HG02840 (cell line): ENCODE measurements around the gene TBCK.
"Not testable (repeated sequence)": the region's sequence is repeated elsewhere in the genome, so short reads cannot be mapped to it uniquely, and the experiment has no call there.

Source experiments
- ATAC-seq: cut with Tn5 transposase; IDR thresholded peaks from one replicate; pipeline ENCODE4 v1.9.1; 2021; ENCODE audit warnings: mild to moderate bottlenecking, moderate library complexity, moderate number of reproducible peaks; ENCODE audit not compliant: unreplicated experiment, low FRiP score

The TBCK gene

GRCh38 chr4:106140601-106141000, 175.4 kb downstream of the TBCK start:
- ATAC-seq: no peak

- ATAC-seq: no peak
Measured at GRCh38 chr4:106136777-106137331, 179.2 kb downstream of the TBCK start.

GRCh38 chr4:106132045-106132444, 184.0 kb downstream of the TBCK start:
- no peak for ATAC-seq

- no peak for ATAC-seq
Measured at GRCh38 chr4:106126062-106126461, 189.9 kb downstream of the TBCK start.

GRCh38 chr4:106119949-106120555, 196.0 kb downstream of the TBCK start:
- not testable (repeated sequence) for ATAC-seq

GRCh38 chr4:106116025-106116424, 200.0 kb downstream of the TBCK start:
- ATAC-seq: no peak

GRCh38 chr4:106114270-106114669, 201.7 kb downstream of the TBCK start:
- ATAC-seq: no peak

GRCh38 chr4:106111778-106112469, 204.1 kb downstream of the TBCK start:
- ATAC-seq: not testable (repeated sequence)

- no peak for ATAC-seq
Measured at GRCh38 chr4:106109929-106110328, 206.1 kb downstream of the TBCK start.

- ATAC-seq: no peak
Measured at GRCh38 chr4:106105697-106106096, 210.3 kb downstream of the TBCK start.

GRCh38 chr4:106104276-106104675, 211.7 kb downstream of the TBCK start:
- ATAC-seq: no peak

GRCh38 chr4:106096454-106096853, 219.6 kb downstream of the TBCK start:
- ATAC-seq: no peak

- no peak for ATAC-seq
Measured at GRCh38 chr4:106095408-106095807, 220.6 kb downstream of the TBCK start.

GRCh38 chr4:106092361-106093040, 223.5 kb downstream of the TBCK start:
- no peak for ATAC-seq

GRCh38 chr4:106090826-106091225, 225.2 kb downstream of the TBCK start:
- ATAC-seq: no peak

- no peak for ATAC-seq
Measured at GRCh38 chr4:106083065-106083464, 232.9 kb downstream of the TBCK start.

- no peak for ATAC-seq
Measured at GRCh38 chr4:106080376-106080775, 235.6 kb downstream of the TBCK start.

- no peak for ATAC-seq
Measured at GRCh38 chr4:106079616-106080015, 236.4 kb downstream of the TBCK start.

- ATAC-seq: no peak
Measured at GRCh38 chr4:106065018-106065417, 251.0 kb downstream of the TBCK start.

GRCh38 chr4:106063009-106063408, 253.0 kb downstream of the TBCK start:
- no peak for ATAC-seq

GRCh38 chr4:106062452-106062875, 253.5 kb downstream of the TBCK start:
- no peak for ATAC-seq
